HepG2 (cell line): ENCODE measurements around the gene ZSWIM7.

Experiments
- MAFK ChIP-seq, 2 experiments: IDR thresholded peaks in 1 of 2; conservative IDR thresholded peaks in 1 of 2; 2 replicates each; pipeline ENCODE4 v1.6.1; 2011; ENCODE audit warnings: improper control_type of control experiment in 2 of 2, low read length in 2 of 2
- ZBTB21 ChIP-seq: sonication (generic); formaldehyde crosslinking; IDR thresholded peaks from 2 replicates; pipeline ENCODE4 v1.4.0; 2020; ENCODE audit warnings: missing genetic modification reagents
- ZNF773 ChIP-seq: sonication (generic); formaldehyde crosslinking; IDR thresholded peaks from 2 replicates; pipeline ENCODE4 v1.4.0; 2020; ENCODE audit warnings: missing genetic modification reagents, borderline replicate concordance

- TF ChIP-seq ZBTB21 (CRISPR knock-in tag) (no peak), MAFK (conservative IDR thresholded peaks at IDR 0.05 in 1 of 2, IDR thresholded peaks at IDR 0.05 in 1 of 2; ENCODE audit: low read length in 2 of 2) (no peak), ZNF773 (CRISPR knock-in tag) (no peak)
Observed at GRCh38 chr17:15942207-15942833, 57.2 kb downstream of the ZSWIM7 start.
